HG02623 (cell line): Measurements from ENCODE around the gene CHIC2.

Experiments
- ATAC-seq: cut with Tn5 transposase; IDR thresholded peaks from one replicate; pipeline ENCODE4 v1.9.1; 2021; ENCODE audit warnings: moderate library complexity; ENCODE audit not compliant: unreplicated experiment

CHIC2 gene

GRCh38 chr4:54014666-54015160 lies 49.7 kb downstream of the CHIC2 start:
- no peak for ATAC-seq

- no peak for ATAC-seq
Measured at GRCh38 chr4:54011201-54011600, 53.2 kb downstream of the CHIC2 start.

- no peak for ATAC-seq
Measured at GRCh38 chr4:54006755-54007154, 57.6 kb downstream of the CHIC2 start.

GRCh38 chr4:54005475-54005874 lies 58.9 kb downstream of the CHIC2 start:
- no peak for ATAC-seq

- ATAC-seq, result no peak
Measured at GRCh38 chr4:54004463-54004862, 59.9 kb downstream of the CHIC2 start.

- ATAC-seq, result no peak
Measured at GRCh38 chr4:54001668-54002365, 62.6 kb downstream of the CHIC2 start.

GRCh38 chr4:53997898-53998297 lies 66.5 kb downstream of the CHIC2 start:
- no peak for ATAC-seq

GRCh38 chr4:53994382-53995102 lies 69.9 kb downstream of the CHIC2 start:
- ATAC-seq, result no peak

- no peak for ATAC-seq
Measured at GRCh38 chr4:53992785-53993184, 71.6 kb downstream of the CHIC2 start.

- no peak for ATAC-seq
Measured at GRCh38 chr4:53991821-53992220, 72.6 kb downstream of the CHIC2 start.

GRCh38 chr4:53990641-53991040 lies 73.8 kb downstream of the CHIC2 start:
- no peak for ATAC-seq

- no peak for ATAC-seq
Measured at GRCh38 chr4:53987761-53988171, 76.6 kb downstream of the CHIC2 start.

GRCh38 chr4:53986062-53986461 lies 78.3 kb downstream of the CHIC2 start:
- ATAC-seq, result no peak

GRCh38 chr4:53981567-53981966 lies 82.8 kb downstream of the CHIC2 start:
- ATAC-seq, result no peak

- no peak for ATAC-seq
Measured at GRCh38 chr4:53981066-53981465, 83.3 kb downstream of the CHIC2 start.

- ATAC-seq, result no peak
Measured at GRCh38 chr4:53974561-53974960, 89.8 kb downstream of the CHIC2 start.

GRCh38 chr4:53967986-53968385 lies 96.4 kb downstream of the CHIC2 start:
- ATAC-seq, result no peak

- ATAC-seq, result no peak
Measured at GRCh38 chr4:53963781-53964180, 100.6 kb downstream of the CHIC2 start.

GRCh38 chr4:53963336-53963735 lies 101.1 kb downstream of the CHIC2 start:
- ATAC-seq, result no peak

- ATAC-seq, result no peak
Measured at GRCh38 chr4:53962516-53963225, 101.7 kb downstream of the CHIC2 start.

- ATAC-seq, result no peak
Measured at GRCh38 chr4:53961351-53961750, 103.1 kb downstream of the CHIC2 start.

- ATAC-seq, result no peak
Measured at GRCh38 chr4:53960843-53961242, 103.6 kb downstream of the CHIC2 start.
